Measurements from ENCODE around the gene YEATS4. TPM values are rescaled to one million over a fixed set of nuclear protein-coding genes. Genes with fewer than 3 reads are reported as not detected.

The YEATS4 gene
- total and polyA plus RNA-seq, 2 donors from 2014 or later: 14.5 to 15.6 TPM

- no peaks in the 10 kb centered on the region for H3K4me1 ChIP-seq (ENCODE audit: control insufficient read depth in 2 of 3, insufficient read depth in 2 of 3, low read depth in 1 of 3, low read length in 3 of 3)
- intact Hi-C loops (cut with DNase I): no loop called here
- FAIRE-seq: no peak
- no peaks in the 10 kb centered on the region for H3K36me3 ChIP-seq (ENCODE audit: control insufficient read depth in 2 of 3, insufficient read depth in 3 of 3, low read length in 3 of 3)
- no peak for DNase-seq
- no peak for TF ChIP-seq CTCF (IDR thresholded peaks at IDR 0.05; ENCODE audit: borderline replicate concordance, extremely low read depth, insufficient read depth)
- H3K4me3 ChIP-seq (ENCODE audit: low read length in 3 of 3): no peak overlapping the region
- no peak overlapping the region for H3K27ac ChIP-seq (ENCODE audit: low read depth in 2 of 2, low read length in 2 of 2)
- no peaks in the 10 kb centered on the region for H3K9me3 ChIP-seq (ENCODE audit: control insufficient read depth in 2 of 3, insufficient read depth in 1 of 3, low read length in 3 of 3)
- H3K27me3 ChIP-seq (ENCODE audit: control insufficient read depth, insufficient read depth, low read length): no peaks in the 10 kb centered on the region
- H3K9ac ChIP-seq (ENCODE audit: low read length in 3 of 3): no peak overlapping the region
Observed at GRCh38 chr12:69425417-69425816, 65.9 kb downstream of the YEATS4 start.

- no peak for DNase-seq
- Histone ChIP-seq H3K9me3 (ENCODE audit: control insufficient read depth in 2 of 3, insufficient read depth in 1 of 3, low read length in 3 of 3) (no peaks in the 10 kb centered on the region), H3K4me1 (ENCODE audit: control insufficient read depth in 2 of 3, insufficient read depth in 2 of 3, low read depth in 1 of 3, low read length in 3 of 3) (no peaks in the 10 kb centered on the region), H3K36me3 (ENCODE audit: control insufficient read depth in 2 of 3, insufficient read depth in 3 of 3, low read length in 3 of 3) (no peaks in the 10 kb centered on the region), H3K27me3 (ENCODE audit: control insufficient read depth, insufficient read depth, low read length) (no peaks in the 10 kb centered on the region), H3K27ac (ENCODE audit: low read depth in 2 of 2, low read length in 2 of 2) (no peak overlapping the region), H3K9ac (ENCODE audit: low read length in 3 of 3) (no peak overlapping the region), H3K4me3 (ENCODE audit: low read length in 3 of 3) (no peak overlapping the region)
- intact Hi-C loops (cut with DNase I): no loop called here
- TF ChIP-seq CTCF (IDR thresholded peaks at IDR 0.05; ENCODE audit: borderline replicate concordance, extremely low read depth, insufficient read depth): no peak
- no peak for FAIRE-seq
Observed at GRCh38 chr12:69428351-69429073, 69.0 kb downstream of the YEATS4 start.

GRCh38 chr12:69430942-69431590, 71.5 kb downstream of the YEATS4 start:
- FAIRE-seq: no peak
- Histone ChIP-seq H3K36me3 (ENCODE audit: control insufficient read depth in 2 of 3, insufficient read depth in 3 of 3, low read length in 3 of 3) (no peaks in the 10 kb centered on the region), H3K4me1 (ENCODE audit: control insufficient read depth in 2 of 3, insufficient read depth in 2 of 3, low read depth in 1 of 3, low read length in 3 of 3) (no peaks in the 10 kb centered on the region), H3K27me3 (ENCODE audit: control insufficient read depth, insufficient read depth, low read length) (no peaks in the 10 kb centered on the region), H3K9me3 (ENCODE audit: control insufficient read depth in 2 of 3, insufficient read depth in 1 of 3, low read length in 3 of 3) (no peaks in the 10 kb centered on the region), H3K9ac (ENCODE audit: low read length in 3 of 3) (no peak overlapping the region), H3K4me3 (ENCODE audit: low read length in 3 of 3) (no peak overlapping the region), H3K27ac (ENCODE audit: low read depth in 2 of 2, low read length in 2 of 2) (no peak overlapping the region)
- TF ChIP-seq CTCF (IDR thresholded peaks at IDR 0.05; ENCODE audit: borderline replicate concordance, extremely low read depth, insufficient read depth): no peak
- no peak for DNase-seq
- intact Hi-C loops (cut with DNase I): no loop called here
